BJ (cell line): ENCODE data around the gene XBP1. TPM values are rescaled to one million over a fixed set of nuclear protein-coding genes. Genes with fewer than 3 reads are reported as not detected.
A peak's percentile ranks its signal among the peaks of the same experiment; 100 is the strongest.
"Not testable (repeated sequence)": the region's sequence is repeated elsewhere in the genome, so short reads cannot be mapped to it uniquely, and the experiment has no call there.

Source experiments
- CTCF ChIA-PET: fragments of 350-600 bp; formaldehyde crosslinking; extraction: SDS; loops from one replicate; lab custom pipeline; 2021; ENCODE audit warnings: antibody characterized with exemption, inconsistent platforms; lab: Yijun Ruan, JAX
- POLR2A ChIA-PET: fragments of 300-600 bp; sonication (Branson Sonifier 250); formaldehyde crosslinking; extraction: SDS; loops from one replicate; lab custom pipeline; 2021; ENCODE audit warnings: antibody characterized with exemption; lab: Charles Lee
- DNase-seq: peaks from one replicate; pipeline ENCODE4 v3.0.0-alpha.2; 2011; ENCODE audit warnings: low read depth
- H3K27me3 ChIP-seq: 2 replicates; pipeline ENCODE4 v1.6.0; 2011; ENCODE audit warnings: low read length; ENCODE audit not compliant: control insufficient read depth, insufficient read depth
- H3K36me3 ChIP-seq: 2 replicates; pipeline ENCODE4 v1.5.1; 2011; ENCODE audit warnings: low read length; ENCODE audit not compliant: control insufficient read depth, insufficient read depth
- H3K4me3 ChIP-seq: 2 replicates; pipeline ENCODE4 v1.5.1; 2011; ENCODE audit warnings: low read depth, mild to moderate bottlenecking, control low read depth, low read length
- polyA minus RNA-seq: library from RNA; depleted of rRNA, polyadenylated mRNA; stranded (reverse); fragments of >200 nt; gene quantifications from 2 replicates; pipeline ENCODE4 v1.2.3, GENCODE V29; 2011; rRNA and poly(A)+ RNA removed
- polyA plus RNA-seq: library from polyadenylated mRNA; depleted of rRNA; stranded (reverse); fragments of >200 nt; gene quantifications from 2 replicates; pipeline ENCODE4 v1.2.3, GENCODE V29; 2011; rRNA removed
- TF ChIP-seq, protein P1 (sequence below): IDR thresholded peaks from 2 replicates; pipeline ENCODE4 v1.5.1; 2011; ENCODE audit warnings: low read depth, mild to moderate bottlenecking, control low read depth, inconsistent platforms, low read length, moderate library complexity; ENCODE audit not compliant: insufficient read depth

XBP1 gene
- 223 and 252 TPM in 2 replicates for polyA plus RNA-seq
- 165 and 274 TPM in 2 replicates for polyA minus RNA-seq

DNA sequence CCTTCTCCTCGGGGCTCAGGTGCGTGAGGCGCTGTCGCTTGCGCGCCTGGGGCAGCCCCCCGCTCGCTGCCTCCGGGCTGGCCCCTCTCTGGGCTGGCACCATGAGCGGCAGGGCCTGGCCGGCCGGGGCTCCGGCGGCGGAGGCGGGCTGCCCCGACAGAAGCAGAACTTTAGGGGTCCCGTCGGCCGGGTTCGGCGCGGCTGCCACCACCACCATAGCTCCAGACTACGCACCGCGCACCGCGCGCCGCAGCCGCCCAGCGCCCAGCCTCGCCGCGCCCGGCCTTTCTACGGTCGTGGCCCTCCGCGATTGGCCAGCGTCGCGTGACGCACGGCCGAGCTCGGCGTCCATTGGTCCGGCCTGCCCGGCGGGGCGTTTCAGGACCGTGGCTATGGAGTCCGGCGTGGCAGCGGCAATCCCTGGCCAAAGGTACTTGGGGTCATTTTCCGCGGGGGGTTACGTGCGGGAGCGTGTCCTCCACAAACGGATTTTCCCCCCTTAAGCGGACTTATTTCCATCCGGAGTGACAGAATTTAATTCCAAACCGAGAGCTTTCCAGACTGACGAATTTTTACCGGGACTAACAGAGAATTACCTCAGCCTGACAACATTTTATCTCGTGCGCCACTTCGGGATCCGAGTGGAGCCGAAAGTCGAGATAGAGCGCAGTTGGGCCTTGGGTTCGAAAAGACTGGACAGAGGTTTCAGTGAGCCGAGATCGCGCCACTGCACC lies at the start of gene XBP1:
Gene XBP1, minus strand, starts transcription at position 262 of the 734 bp plus-strand sequence.
- TF ChIP-seq, protein P1, sequence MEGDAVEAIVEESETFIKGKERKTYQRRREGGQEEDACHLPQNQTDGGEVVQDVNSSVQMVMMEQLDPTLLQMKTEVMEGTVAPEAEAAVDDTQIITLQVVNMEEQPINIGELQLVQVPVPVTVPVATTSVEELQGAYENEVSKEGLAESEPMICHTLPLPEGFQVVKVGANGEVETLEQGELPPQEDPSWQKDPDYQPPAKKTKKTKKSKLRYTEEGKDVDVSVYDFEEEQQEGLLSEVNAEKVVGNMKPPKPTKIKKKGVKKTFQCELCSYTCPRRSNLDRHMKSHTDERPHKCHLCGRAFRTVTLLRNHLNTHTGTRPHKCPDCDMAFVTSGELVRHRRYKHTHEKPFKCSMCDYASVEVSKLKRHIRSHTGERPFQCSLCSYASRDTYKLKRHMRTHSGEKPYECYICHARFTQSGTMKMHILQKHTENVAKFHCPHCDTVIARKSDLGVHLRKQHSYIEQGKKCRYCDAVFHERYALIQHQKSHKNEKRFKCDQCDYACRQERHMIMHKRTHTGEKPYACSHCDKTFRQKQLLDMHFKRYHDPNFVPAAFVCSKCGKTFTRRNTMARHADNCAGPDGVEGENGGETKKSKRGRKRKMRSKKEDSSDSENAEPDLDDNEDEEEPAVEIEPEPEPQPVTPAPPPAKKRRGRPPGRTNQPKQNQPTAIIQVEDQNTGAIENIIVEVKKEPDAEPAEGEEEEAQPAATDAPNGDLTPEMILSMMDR, result no peak
- peak; percentile 53 for DNase-seq
- Histone ChIP-seq H3K36me3 (peaks cover 11% of the 10 kb centered on the region), H3K4me3 (peak within 1 kb of the TSS; percentile 98), H3K27me3 (no peaks in the 10 kb centered on the region)
- CTCF ChIA-PET, result interaction anchor here (1.6 kb wide), 1 partner anchor 24 kb away, joined by 3 read pairs; no protein-coding TSS in a partner anchor
- POLR2A ChIA-PET, result interaction anchor here (0.6 to 1.1 kb wide), 4 partner anchors 12 to 83 kb away, joined by 3 to 5 read pairs (median 4); partner anchors contain the start of genes CCDC117 and ZNRF3

DNA sequence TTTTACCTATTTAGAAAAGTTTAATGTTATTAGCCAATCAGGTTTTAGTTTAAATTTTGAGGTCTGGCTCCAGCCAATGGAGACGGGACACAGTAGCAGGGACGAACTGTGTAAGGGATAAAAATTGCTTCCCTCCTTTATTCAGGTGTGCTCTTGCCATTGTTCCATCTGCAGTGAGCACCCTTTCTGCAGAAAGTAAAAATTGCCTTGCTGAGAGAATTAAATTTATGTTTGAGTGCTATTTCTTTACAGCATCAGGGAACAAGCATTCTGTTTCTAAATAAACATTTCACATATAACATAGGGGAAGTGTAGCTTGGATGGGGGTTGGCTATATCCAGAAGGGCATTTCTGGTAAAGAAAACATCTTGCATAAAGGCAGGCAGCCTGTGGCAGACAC lies 46.6 kb upstream of the XBP1 start:
- CTCF ChIA-PET, result interaction anchor here (0.6 to 1.2 kb wide), 2 partner anchors 10 to 730 kb away, joined by 3 read pairs; no protein-coding TSS in a partner anchor
- DNase-seq, result no peak
- POLR2A ChIA-PET, result no interaction called here

DNA sequence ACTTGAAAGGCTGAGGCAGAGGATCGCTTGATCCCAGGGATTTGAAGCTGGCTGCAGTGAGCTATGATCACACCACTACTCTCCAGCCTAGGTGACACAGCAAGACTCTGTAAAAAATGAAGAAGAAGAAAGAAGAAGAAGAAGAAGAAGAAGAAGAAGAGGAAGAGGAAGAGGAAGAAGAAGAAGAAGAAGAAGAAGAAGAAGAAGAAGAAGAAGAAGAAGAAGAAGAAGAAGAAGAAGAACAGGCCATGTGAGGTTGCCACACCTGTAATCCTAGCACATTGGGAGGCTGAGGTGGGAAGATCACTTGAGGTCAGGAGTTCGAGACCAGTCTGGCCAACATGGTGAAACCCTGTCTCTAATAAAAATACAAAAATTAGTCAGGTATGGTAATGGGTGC lies 43.9 kb upstream of the XBP1 start:
- H3K27me3 ChIP-seq, H3K36me3 ChIP-seq, POLR2A ChIA-PET, H3K4me3 ChIP-seq, DNase-seq: not testable (repeated sequence)
- CTCF ChIA-PET, result interaction anchor here (0.7 to 0.9 kb wide), 2 partner anchors 244 kb away, joined by 3 read pairs; no protein-coding TSS in a partner anchor

More for the DNA sequence above, 46.6 kb upstream of the XBP1 start:
- TF ChIP-seq, protein P1, result no peak
- no peaks in the 10 kb centered on the region for H3K27me3 ChIP-seq
- no peaks in the 10 kb centered on the region for H3K36me3 ChIP-seq
- H3K4me3 ChIP-seq, result no peak overlapping the region

DNA sequence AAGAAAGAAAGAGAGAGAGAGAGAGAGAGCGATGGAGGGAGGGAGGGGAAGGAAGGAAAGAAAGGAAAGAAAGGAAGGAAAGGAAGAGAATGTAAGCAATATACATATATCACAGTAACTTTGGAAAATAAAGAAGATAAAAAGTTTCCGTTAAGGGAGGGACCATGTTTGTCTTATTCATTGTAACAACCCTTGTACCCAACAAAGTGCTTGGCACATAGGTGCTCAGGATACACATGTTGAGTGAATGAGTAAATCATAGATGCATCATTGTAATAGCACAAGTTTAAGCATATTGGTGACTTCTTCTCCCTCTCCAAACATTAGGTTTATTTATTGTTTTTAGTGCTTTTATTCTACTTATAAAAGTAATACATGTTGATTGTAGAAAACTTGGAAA lies 43.3 kb upstream of the XBP1 start:
- CTCF ChIA-PET, result interaction anchor here (0.7 to 0.9 kb wide), 2 partner anchors 243 to 245 kb away, joined by 3 read pairs; no protein-coding TSS in a partner anchor
- Histone ChIP-seq H3K36me3 (no peaks in the 10 kb centered on the region), H3K27me3 (no peaks in the 10 kb centered on the region), H3K4me3 (no peak overlapping the region)
- TF ChIP-seq, protein P1, result no peak
- POLR2A ChIA-PET, result no interaction called here
- DNase-seq, result no peak

DNA sequence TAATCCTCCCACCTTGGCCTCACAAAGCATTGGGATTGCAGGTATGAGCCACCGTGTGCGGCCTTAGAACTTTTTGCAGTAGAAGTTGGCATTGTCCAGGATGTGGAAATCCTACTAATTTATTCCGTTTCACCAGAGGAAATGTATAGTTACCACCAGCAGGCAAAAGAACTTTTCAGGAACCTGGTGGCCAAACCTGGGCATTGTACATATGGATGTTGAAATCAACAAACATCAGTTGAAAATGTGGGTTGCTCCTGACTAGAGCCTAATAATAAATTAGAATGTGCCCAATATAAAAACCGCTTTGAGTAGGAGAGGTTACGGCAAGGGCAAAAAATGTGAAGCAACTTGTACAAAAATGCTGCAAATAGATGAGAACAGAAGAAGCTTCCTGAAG lies 40.7 kb upstream of the XBP1 start:
- Histone ChIP-seq H3K36me3 (no peaks in the 10 kb centered on the region), H3K4me3 (no peak overlapping the region), H3K27me3 (no peaks in the 10 kb centered on the region)
- DNase-seq, result no peak
- TF ChIP-seq, protein P1, result no peak
- ChIA-PET CTCF (interaction anchor here (1.2 kb wide), 1 partner anchor 199 kb away, joined by 3 read pairs; no protein-coding TSS in a partner anchor), POLR2A (no interaction called here)
